Endothelial cell of umbilical vein (primary cell): ENCODE data around the gene SYT2. TPM values are rescaled to one million over a fixed set of nuclear protein-coding genes. Genes with fewer than 3 reads are reported as not detected.
"Not testable (repeated sequence)": the region's sequence is repeated elsewhere in the genome, so short reads cannot be mapped to it uniquely, and the experiment has no call there.

Source experiments
- BruUV-seq: library from RNA; stranded (reverse); fragments of 400-500 nt; replicated peaks from 2 replicates; lab custom pipeline; 2021; lab: Mats Ljungman, UMichigan
- CTCF ChIA-PET: fragments of 300-600, 350-600 bp; sonication (Branson Sonifier 250); formaldehyde crosslinking; loops from one replicate; lab custom pipeline; 2021; ENCODE audit warnings: antibody characterized with exemption, inconsistent platforms; lab: Charles Lee
- POLR2A ChIA-PET: fragments of 300-600, 350-600 bp; sonication (Branson Sonifier 250); formaldehyde crosslinking; loops from one replicate; lab custom pipeline; 2021; ENCODE audit warnings: antibody characterized with exemption, inconsistent platforms; lab: Charles Lee
- DNase-seq: peaks from one replicate; pipeline ENCODE4 v3.0.0-alpha.2; 2011; ENCODE audit warnings: low read depth, low spot score
- FAIRE-seq: peaks from 2 replicates; lab custom pipeline; 2011; peaks lifted over from hg19 to GRCh38; lab: Jason Lieb, UNC
- H2AFZ ChIP-seq: 2 replicates; pipeline ENCODE4 v1.6.0; 2012; ENCODE audit warnings: low read depth, low read length, control low read depth, inconsistent platforms
- H3K27ac ChIP-seq: 2 replicates; pipeline ENCODE4 v1.5.1; 2011; ENCODE audit warnings: low read depth, mild to moderate bottlenecking, control low read depth, low read length, moderate library complexity; ENCODE audit not compliant: insufficient read depth
- H3K27me3 ChIP-seq, 2 experiments: 2 replicates each; pipeline versions ENCODE4 v1.6.0 to v1.6.1; 2011; ENCODE audit warnings: low read length in 2 of 2, mixed read lengths in 1 of 2; ENCODE audit not compliant: control insufficient read depth in 2 of 2, insufficient read depth in 2 of 2
- H3K36me3 ChIP-seq, 2 experiments: 2 replicates in 1 of 2; 3 replicates in 1 of 2; pipeline ENCODE4 v1.5.1; 2011; ENCODE audit warnings: low read length in 2 of 2, mild to moderate bottlenecking in 1 of 2, moderate library complexity in 1 of 2; ENCODE audit not compliant: control insufficient read depth in 2 of 2, insufficient read depth in 2 of 2; ENCODE audit errors: extremely low read depth in 1 of 2
- H3K4me1 ChIP-seq: 3 replicates; pipeline ENCODE4 v1.5.1; 2011; ENCODE audit warnings: mild to moderate bottlenecking, low read length; ENCODE audit not compliant: control insufficient read depth, insufficient read depth; ENCODE audit errors: extremely low read depth
- H3K4me2 ChIP-seq: 2 replicates; pipeline ENCODE4 v1.6.1; 2011; ENCODE audit warnings: low read length, control low read depth, mixed read lengths; ENCODE audit not compliant: insufficient read depth
- H3K4me3 ChIP-seq, 3 experiments: fragments of 200-600 bp in 1 of 3; sonication (generic), shearing (Covaris generic) in 1 of 3; replicated peaks in 1 of 3; 2 replicates each; pipeline ENCODE4 v1.5.1; 2011 to 2016; ENCODE audit warnings: control low read depth in 3 of 3, low read length in 3 of 3, mild to moderate bottlenecking in 2 of 3, inconsistent platforms in 1 of 3, low read depth in 1 of 3, moderate library complexity in 1 of 3; ENCODE audit not compliant: insufficient read depth in 1 of 3
- H3K79me2 ChIP-seq: 2 replicates; pipeline ENCODE4 v1.6.0; 2012; ENCODE audit warnings: low read length, inconsistent platforms; ENCODE audit not compliant: control insufficient read depth, insufficient read depth
- H3K9ac ChIP-seq: replicated peaks from 2 replicates; pipeline ENCODE3; 2011; ENCODE audit warnings: low read length, control low read depth; ENCODE audit not compliant: insufficient read depth; ENCODE audit errors: extremely low read depth
- H3K9me1 ChIP-seq: replicated peaks from 3 replicates; pipeline ENCODE4 v1.6.0; 2011; ENCODE audit warnings: mild to moderate bottlenecking, low read length; ENCODE audit not compliant: control insufficient read depth, insufficient read depth; ENCODE audit errors: extremely low read depth
- H3K9me3 ChIP-seq: replicated peaks from 2 replicates; pipeline ENCODE4 v1.5.1; 2012; ENCODE audit warnings: low read length, inconsistent platforms; ENCODE audit not compliant: control insufficient read depth, insufficient read depth
- H4K20me1 ChIP-seq: replicated peaks from 2 replicates; pipeline ENCODE3; 2011; ENCODE audit warnings: mild to moderate bottlenecking, low read length; ENCODE audit not compliant: control insufficient read depth, insufficient read depth; ENCODE audit errors: extremely low read depth
- JUN ChIP-seq: IDR thresholded peaks from 2 replicates; pipeline ENCODE4 v1.6.1; 2011; ENCODE audit warnings: borderline replicate concordance, low read depth; ENCODE audit not compliant: insufficient read length, insufficient read depth
- POLR2A ChIP-seq: IDR thresholded peaks from 2 replicates; pipeline ENCODE4 v1.6.1; 2012; ENCODE audit warnings: low read depth, mild to moderate bottlenecking, control low read depth, low read length
- POLR2AphosphoS5 ChIP-seq: IDR thresholded peaks from 2 replicates; pipeline ENCODE4 v1.6.1; 2012; ENCODE audit warnings: low read depth, mild to moderate bottlenecking, control low read depth, low read length, moderate library complexity; ENCODE audit not compliant: insufficient read depth
- dilution Hi-C: fragments of 300-500 bp; cut with MboI; formaldehyde crosslinking; loops from one replicate; pipeline ENCODE4 v1.15.0; 2019; ENCODE audit warnings: low sequenced_read_pairs; ENCODE audit not compliant: extremely low pct_ligation_motif_present
- intact Hi-C: fragments of 100-400 bp; cut with micrococcal nuclease; formaldehyde crosslinking; loops from one replicate; pipeline ENCODE4 v1.10.0; 2022
- polyA plus RNA-seq, 4 experiments: library from polyadenylated mRNA; depleted of rRNA in 3 of 4; stranded (reverse) in 3 of 4; unstranded in 1 of 4; fragments of >200 nt; gene quantifications; 2 replicates each; pipeline versions ENCODE4 v1.2.1 to v1.2.3, GENCODE V29; 2011 to 2012; ENCODE audit warnings: missing spikeins in 1 of 4
- total RNA-seq: library from RNA; stranded (reverse); gene quantifications from 2 replicates; pipeline ENCODE4 v1.2.3, GENCODE V29; 2021

Gene SYT2
- total and polyA plus RNA-seq, 2 donors (not counting 3 experiments of a cell fraction or from before 2014, with no cell fraction given), result not detected

DNA sequence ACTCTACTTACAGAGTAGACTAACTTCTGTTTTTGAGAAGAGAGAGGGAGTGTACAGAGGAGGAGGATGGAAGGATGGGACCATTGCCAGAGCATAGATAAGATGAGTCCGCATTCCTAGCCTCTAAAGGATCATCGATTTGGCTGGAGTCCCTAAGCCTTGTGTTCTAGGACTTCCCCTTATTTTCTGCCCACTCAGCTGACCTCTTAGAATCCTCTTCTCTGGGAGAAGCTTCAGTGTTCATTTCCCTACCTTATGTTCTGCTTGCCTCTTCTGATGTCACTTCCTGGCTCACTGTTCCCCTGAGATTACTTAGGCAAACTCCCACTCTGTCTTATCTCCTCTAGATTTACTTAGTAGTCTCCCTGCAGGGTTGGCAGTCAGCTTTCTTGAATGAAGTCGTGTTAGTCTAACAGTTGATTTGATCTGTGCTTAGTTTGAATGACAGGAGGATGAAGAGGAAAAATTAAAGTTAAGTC, 156.7 kb downstream of the SYT2 start:
- Histone ChIP-seq H3K4me1 (no peaks in the 10 kb centered on the region), H3K4me3 (no peak overlapping the region), H3K9me3 (no peaks in the 10 kb centered on the region), H3K9ac (no peak overlapping the region), H4K20me1 (no peaks in the 10 kb centered on the region), H3K27me3 (no peaks in the 10 kb centered on the region), H2AFZ (no peak overlapping the region), H3K36me3 (no peaks in the 10 kb centered on the region), H3K9me1 (no peaks in the 10 kb centered on the region), H3K27ac (no peak overlapping the region), H3K4me2 (no peak overlapping the region), H3K79me2 (no peaks in the 10 kb centered on the region)
- DNase-seq (no peak), FAIRE-seq (no peak)
- intact Hi-C loops, result no loop called here
- dilution Hi-C loops, result no loop called here
- TF ChIP-seq POLR2AphosphoS5 (no peak), JUN (no peak), POLR2A (no peak)
- ChIA-PET POLR2A (no interaction called here), CTCF (no interaction called here)
- no TSS peak for BruUV-seq

DNA sequence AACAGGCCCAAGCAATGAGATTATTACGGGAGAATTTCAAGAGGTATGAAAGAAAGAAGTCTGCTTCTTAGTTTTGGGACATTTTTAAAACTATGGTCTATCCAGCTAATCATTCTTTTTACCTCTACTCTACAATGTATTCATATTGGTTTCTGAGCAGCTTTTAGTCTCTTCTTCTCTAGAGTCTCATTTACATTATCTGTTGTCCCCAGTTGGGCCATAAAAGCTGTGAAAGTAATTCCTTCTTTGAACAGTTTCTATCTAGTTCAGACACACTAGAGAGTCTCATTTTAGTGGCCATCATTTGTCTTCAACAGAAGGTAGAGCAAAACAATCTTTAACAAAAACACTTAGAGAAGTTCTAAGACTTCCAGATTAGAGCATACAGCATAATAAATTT, 157.2 kb downstream of the SYT2 start:
- BruUV-seq, H4K20me1 ChIP-seq, H3K27ac ChIP-seq, intact Hi-C loops, H3K4me3 ChIP-seq, DNase-seq, H2AFZ ChIP-seq, H3K4me1 ChIP-seq, FAIRE-seq, POLR2A ChIA-PET, H3K27me3 ChIP-seq, CTCF ChIA-PET, H3K4me2 ChIP-seq, H3K36me3 ChIP-seq, H3K79me2 ChIP-seq, H3K9me3 ChIP-seq, H3K9ac ChIP-seq, H3K9me1 ChIP-seq, dilution Hi-C loops: not testable (repeated sequence)

DNA sequence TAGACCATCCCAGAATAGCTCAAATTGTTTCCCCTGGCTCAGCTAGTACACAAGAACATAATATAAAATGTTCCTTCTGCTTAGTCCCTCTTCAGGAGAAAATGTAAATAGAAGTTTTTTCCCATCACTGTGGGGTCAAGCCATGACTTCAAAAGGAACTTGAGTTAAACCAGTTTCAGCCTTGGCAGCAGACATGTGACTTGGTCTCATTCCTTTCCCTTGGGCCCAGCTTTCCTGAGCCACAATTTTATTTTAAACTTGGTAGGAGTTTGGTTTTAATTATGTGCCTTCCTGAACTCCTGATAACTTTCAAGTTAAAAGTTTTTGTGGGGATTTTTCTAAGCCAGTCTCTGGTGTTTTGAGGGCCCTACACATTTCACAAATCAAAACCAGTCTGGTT, 157.6 kb downstream of the SYT2 start:
- H3K4me1 ChIP-seq, dilution Hi-C loops, BruUV-seq, CTCF ChIA-PET, H2AFZ ChIP-seq, DNase-seq, H3K4me3 ChIP-seq, H3K9me3 ChIP-seq, H3K9ac ChIP-seq, H3K79me2 ChIP-seq, POLR2A ChIA-PET, H3K27me3 ChIP-seq, intact Hi-C loops, H3K27ac ChIP-seq, H3K4me2 ChIP-seq, FAIRE-seq, H3K36me3 ChIP-seq, H3K9me1 ChIP-seq, H4K20me1 ChIP-seq: not testable (repeated sequence)
